Astrocyte of the spinal cord (primary cell): ENCODE measurements around the gene FLRT2.

ENCODE experiments used
- DNase-seq: peaks from one replicate; pipeline ENCODE4 v3.0.0; 2011; ENCODE audit warnings: low read depth, low spot score
- H3K4me3 ChIP-seq: 2 replicates; pipeline ENCODE4 v1.5.1; 2011; ENCODE audit warnings: low read depth, mild to moderate bottlenecking, low read length, moderate library complexity
- in situ Hi-C: cut with HindIII; loops from 2 replicates; pipeline ENCODE4 v1.10.0; 2017; ENCODE audit warnings: low sequenced_read_pairs
- TF ChIP-seq, protein P1 (sequence below): IDR thresholded peaks from 2 replicates; pipeline ENCODE4 v1.5.1; 2012; ENCODE audit warnings: low read depth, mild to moderate bottlenecking, low read length, inconsistent platforms

FLRT2 gene

DNA sequence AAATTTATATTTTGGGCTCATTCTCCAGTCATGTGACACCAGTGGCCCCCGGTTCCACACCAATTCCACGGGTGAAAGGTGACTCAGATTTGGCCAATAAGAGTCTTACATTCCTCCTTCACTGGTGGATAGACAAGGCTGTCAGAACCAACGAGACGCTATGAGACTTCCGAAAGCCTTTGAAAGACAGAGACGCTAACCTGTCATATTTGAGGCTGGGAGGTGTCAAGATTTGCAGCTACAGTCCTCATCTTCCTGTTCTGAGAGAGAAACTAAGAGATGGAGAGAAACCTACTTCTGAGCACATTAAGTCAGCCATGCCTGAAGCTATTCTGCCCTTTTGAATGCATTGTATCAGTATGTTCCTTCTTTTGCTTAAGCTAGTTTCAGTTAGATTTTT is 171.2 kb downstream of the FLRT2 start:
- in situ Hi-C loops: no loop called here
- H3K4me3 ChIP-seq: no peak overlapping the region
- DNase-seq: no peak
- TF ChIP-seq, protein P1, sequence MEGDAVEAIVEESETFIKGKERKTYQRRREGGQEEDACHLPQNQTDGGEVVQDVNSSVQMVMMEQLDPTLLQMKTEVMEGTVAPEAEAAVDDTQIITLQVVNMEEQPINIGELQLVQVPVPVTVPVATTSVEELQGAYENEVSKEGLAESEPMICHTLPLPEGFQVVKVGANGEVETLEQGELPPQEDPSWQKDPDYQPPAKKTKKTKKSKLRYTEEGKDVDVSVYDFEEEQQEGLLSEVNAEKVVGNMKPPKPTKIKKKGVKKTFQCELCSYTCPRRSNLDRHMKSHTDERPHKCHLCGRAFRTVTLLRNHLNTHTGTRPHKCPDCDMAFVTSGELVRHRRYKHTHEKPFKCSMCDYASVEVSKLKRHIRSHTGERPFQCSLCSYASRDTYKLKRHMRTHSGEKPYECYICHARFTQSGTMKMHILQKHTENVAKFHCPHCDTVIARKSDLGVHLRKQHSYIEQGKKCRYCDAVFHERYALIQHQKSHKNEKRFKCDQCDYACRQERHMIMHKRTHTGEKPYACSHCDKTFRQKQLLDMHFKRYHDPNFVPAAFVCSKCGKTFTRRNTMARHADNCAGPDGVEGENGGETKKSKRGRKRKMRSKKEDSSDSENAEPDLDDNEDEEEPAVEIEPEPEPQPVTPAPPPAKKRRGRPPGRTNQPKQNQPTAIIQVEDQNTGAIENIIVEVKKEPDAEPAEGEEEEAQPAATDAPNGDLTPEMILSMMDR: no peak

- in situ Hi-C loops: no loop called here
- DNase-seq: no peak
- TF ChIP-seq, protein P1: no peak
- H3K4me3 ChIP-seq: no peak overlapping the region
These were observed 171.8 kb downstream of the FLRT2 start for GRCh38 chr14:85701763-85702162.

GRCh38 chr14:85702191-85702590 is 172.2 kb downstream of the FLRT2 start:
- TF ChIP-seq, protein P1: no peak
- in situ Hi-C loops: no loop called here
- no peak for DNase-seq
- H3K4me3 ChIP-seq: no peak overlapping the region

- TF ChIP-seq, protein P1: no peak
- H3K4me3 ChIP-seq: no peak overlapping the region
- peak; percentile 29 for DNase-seq
- in situ Hi-C loops: no loop called here
These were observed 173.1 kb downstream of the FLRT2 start for GRCh38 chr14:85702997-85703396.
